Measurements from ENCODE around the gene ESYT3.
"Not testable (repeated sequence)": the region's sequence is repeated elsewhere in the genome, so short reads cannot be mapped to it uniquely, and the experiment has no call there.

ESYT3 gene

GRCh38 chr3:138408751-138409570 is 25.5 kb upstream of the ESYT3 start:
- no peak for DNase-seq

GRCh38 chr3:138412821-138413551 is 21.4 kb upstream of the ESYT3 start:
- no peak for DNase-seq

GRCh38 chr3:138416236-138416635 is 18.2 kb upstream of the ESYT3 start:
- not testable (repeated sequence) for DNase-seq

- peak; percentile 87 to 88 for DNase-seq
Measured at GRCh38 chr3:138417559-138417982, 16.8 kb upstream of the ESYT3 start.

DNA sequence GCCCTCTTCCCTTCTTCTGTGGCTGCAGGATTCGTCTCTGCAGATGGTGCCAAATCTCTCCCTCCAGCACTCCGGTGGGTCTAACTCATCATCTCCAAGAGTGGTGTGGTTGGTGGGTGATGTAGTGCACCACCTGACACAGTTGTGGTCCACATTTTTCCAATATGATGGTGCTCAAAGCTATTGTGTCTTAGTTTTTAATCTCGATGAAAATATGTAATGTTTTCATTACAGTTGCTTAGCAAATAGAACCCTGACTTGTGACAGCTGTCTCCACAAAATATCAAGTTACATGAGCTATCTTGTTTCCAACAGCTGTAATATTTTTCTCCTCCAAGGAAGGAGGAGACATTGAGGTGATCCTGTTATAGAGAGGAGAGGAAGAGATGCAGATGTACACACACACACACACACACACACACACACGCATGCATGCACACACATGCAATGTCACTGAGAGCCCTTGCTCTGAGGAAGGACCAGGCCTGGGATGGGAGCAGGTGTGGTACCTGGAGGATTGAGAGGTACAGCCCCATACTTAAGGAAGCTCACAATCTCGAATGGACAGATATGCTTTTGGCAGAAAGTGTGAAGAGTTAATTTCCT is 15.7 kb upstream of the ESYT3 start:
- DNase-seq, result no peak

DNA sequence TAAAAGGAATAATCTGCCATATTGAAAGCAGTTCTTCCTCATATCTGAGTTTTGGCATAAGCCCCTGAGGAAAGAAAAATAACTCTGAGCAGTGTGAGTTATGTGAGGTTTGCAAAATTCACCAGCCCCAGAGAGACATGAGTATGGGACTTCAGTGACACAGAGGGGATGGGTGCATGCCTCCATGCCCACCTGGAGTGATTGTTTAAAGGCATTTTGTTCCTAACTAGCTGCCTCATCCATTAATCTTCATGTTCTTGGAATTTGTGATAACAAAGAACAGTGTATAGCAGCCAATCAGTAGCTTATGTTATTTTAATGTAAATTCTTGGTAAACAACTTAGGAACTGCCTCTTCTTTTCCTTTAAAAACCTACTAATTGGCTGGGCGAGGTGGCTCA is 11.1 kb upstream of the ESYT3 start:
- DNase-seq, result no peak

GRCh38 chr3:138424323-138424722 is 10.1 kb upstream of the ESYT3 start:
- DNase-seq, result no peak

DNA sequence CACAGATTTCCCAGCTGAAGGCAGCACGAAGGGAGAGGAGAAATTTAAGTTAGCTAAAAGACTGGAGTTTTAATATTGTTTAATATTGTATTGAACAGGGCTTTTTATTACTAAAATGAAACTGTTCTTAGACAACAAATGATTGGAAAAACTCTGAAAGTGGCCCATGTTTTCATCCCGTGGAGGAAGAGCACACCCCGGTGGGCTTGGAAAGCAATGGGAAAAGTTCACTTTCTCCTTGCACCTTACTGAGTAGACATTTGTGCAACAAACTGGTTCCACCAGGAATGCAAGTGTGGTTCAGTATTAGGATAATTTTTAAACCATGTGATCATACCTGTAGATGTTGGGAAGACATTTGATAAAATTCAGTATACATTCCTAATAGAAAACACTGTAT is 8.2 kb upstream of the ESYT3 start:
- DNase-seq, result peak in 1 of 2 experiments; percentile 19

GRCh38 chr3:138426754-138427153 is 7.7 kb upstream of the ESYT3 start:
- DNase-seq, result not testable (repeated sequence)

- no peak for DNase-seq
Measured at GRCh38 chr3:138429665-138430064, 4.8 kb upstream of the ESYT3 start.

- DNase-seq, result no peak
Measured at GRCh38 chr3:138432576-138433240, 1.7 kb upstream of the ESYT3 start.

- no peak for DNase-seq
Measured at GRCh38 chr3:138433892-138434275, 532 bp upstream of the ESYT3 start.

GRCh38 chr3:138434875-138435772 is 708 bp downstream of the ESYT3 start:
- peak; percentile 31 to 39 for DNase-seq

DNA sequence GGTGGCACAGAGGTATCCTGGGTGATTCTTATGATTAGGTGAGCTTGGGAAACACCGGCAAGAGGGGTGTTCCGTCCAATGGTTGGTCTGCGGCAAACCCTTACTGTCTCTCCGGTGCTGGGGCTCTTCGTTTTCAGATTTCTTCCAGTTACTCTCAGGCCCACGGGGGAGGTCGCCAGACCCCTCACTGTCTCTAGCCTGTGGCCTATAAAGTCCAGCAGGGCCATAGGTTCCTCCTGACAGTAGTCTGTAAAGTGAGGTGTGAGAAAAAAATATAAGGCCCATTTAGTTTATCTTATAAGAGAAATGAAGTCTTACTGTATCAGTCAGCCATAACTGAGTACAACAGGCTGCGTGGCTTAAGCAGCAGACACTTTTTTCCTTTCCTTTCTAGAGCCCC is 1.4 kb downstream of the ESYT3 start:
- no peak for DNase-seq

DNA sequence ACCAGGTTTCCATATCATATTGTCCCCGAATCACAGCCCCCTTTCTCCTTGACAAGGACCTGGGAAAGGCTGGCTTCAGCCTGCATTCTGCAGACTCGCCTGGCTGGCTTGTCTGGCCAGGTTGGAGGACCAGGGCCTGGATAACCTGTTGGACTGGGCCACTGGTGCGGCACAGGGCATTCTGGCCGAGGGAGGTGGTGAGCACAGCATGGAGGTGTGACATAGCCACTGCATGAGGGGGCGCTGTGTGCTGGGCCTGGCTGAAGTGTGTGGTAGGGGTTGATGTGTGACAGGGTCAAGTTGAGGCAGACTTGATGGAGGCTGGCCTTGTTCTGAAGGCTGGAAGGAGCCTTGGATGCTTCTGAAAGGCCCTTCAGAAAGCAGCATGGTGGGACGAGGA is 2.9 kb downstream of the ESYT3 start:
- DNase-seq, result no peak

DNA sequence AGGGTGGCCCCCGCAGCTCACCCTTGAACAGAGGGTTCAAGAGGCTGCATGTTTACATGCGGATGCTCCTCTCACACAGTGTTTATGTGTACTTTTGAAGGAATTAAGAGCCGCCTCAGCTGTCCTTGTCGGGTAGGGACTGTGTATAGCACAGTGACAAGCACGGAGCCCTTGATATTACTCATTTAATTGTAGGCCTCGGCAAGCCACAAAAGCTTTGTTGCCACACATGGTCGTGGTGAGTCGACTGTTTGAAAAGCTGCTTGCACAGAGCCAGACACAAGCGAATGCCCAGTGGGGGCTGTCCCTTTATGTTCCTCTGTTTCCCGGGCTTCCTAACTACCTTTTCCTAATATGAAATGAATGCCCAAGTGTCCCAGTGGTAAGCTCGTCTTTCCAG is 4.5 kb downstream of the ESYT3 start:
- peak in 1 of 2 experiments; percentile 27 for DNase-seq

DNA sequence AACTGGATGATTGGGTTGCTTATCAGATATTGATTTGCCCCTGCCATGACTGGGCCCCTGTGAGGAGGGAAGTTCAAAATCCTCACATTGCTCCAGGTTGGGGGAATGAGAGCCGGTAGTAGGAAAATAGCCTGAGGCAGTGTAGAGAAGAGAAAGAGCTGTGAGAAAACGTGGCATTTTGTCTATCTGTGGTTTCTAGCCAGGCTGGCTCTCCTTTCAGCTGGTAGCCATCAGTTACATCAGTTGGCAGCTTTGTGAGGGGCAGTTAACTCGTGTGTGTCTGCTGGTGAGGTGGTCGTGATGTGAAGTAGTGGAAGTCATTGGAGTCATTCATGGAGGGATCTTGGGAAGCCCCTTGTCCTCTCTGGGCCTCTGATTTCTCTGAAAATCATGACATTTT is 5.2 kb downstream of the ESYT3 start:
- no peak for DNase-seq

DNA sequence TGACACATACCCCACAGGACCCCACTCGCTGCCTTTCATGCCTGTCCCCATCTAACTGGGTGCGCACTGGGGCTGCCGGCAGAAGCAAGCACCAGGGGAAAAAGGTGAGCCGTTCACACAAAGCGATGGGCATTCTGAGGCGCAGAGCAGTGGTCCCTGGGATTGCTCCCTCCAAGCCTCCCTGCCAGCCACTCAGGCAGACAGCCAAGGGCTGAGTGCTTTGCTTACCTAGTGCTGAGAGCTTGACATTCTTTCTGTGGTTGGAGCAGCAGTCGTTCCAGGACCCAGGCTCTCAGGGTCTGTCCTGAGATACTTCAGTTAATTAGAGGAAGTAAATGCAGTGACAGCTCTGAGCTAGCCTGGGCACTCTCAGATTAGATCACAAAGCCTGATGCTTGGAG is 5.7 kb downstream of the ESYT3 start:
- no peak for DNase-seq

- DNase-seq, result no peak
Measured at GRCh38 chr3:138440596-138440995, 6.2 kb downstream of the ESYT3 start.

- no peak for DNase-seq
Measured at GRCh38 chr3:138441256-138441655, 6.8 kb downstream of the ESYT3 start.

GRCh38 chr3:138441742-138442141 is 7.3 kb downstream of the ESYT3 start:
- DNase-seq, result no peak

DNA sequence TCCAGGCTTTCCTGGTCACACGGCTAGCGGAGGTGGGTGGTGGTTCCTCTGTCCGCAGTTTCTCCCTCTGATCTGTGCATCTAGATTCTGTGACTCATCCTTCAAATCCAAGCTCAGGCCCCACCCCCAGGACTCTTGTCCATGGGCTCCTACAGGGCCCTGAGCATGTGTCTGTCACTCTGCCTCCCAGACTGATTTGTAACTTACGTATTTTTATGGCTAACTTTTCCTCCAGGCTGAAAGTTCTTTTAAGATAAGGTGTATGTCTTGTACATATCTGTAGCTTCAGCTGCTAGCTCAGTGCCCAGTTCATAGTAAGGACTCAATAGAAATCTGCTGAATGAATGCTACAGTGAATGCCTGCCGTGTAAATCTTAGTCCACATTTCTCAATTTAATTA is 8.0 kb downstream of the ESYT3 start:
- no peak for DNase-seq

Data from NCI-H2081 (cell line).